Epithelial cell of proximal tubule (primary cell): ENCODE measurements around the gene TMEM140. TPM values are rescaled to one million over a fixed set of nuclear protein-coding genes. Genes with fewer than 3 reads are reported as not detected.

ENCODE experiments used
- DNase-seq: peaks from one replicate; pipeline ENCODE4 v3.0.0-alpha.2; 2011; ENCODE audit warnings: low read depth
- H3K4me3 ChIP-seq: 2 replicates; pipeline ENCODE4 v1.5.1; 2011; ENCODE audit warnings: low read depth, mild to moderate bottlenecking, low read length
- total RNA-seq: library from RNA; depleted of rRNA; stranded (reverse); fragments of >200 nt; gene quantifications from 2 replicates; pipeline ENCODE4 v1.2.3, GENCODE V29; 2015
- TF ChIP-seq, protein P1 (sequence below): conservative IDR thresholded peaks from 2 replicates; pipeline ENCODE4 v1.5.1; 2012; ENCODE audit warnings: low read depth, mild to moderate bottlenecking, low read length

Gene TMEM140
- 0.36 and 0.46 TPM in 2 replicates for total RNA-seq

DNA sequence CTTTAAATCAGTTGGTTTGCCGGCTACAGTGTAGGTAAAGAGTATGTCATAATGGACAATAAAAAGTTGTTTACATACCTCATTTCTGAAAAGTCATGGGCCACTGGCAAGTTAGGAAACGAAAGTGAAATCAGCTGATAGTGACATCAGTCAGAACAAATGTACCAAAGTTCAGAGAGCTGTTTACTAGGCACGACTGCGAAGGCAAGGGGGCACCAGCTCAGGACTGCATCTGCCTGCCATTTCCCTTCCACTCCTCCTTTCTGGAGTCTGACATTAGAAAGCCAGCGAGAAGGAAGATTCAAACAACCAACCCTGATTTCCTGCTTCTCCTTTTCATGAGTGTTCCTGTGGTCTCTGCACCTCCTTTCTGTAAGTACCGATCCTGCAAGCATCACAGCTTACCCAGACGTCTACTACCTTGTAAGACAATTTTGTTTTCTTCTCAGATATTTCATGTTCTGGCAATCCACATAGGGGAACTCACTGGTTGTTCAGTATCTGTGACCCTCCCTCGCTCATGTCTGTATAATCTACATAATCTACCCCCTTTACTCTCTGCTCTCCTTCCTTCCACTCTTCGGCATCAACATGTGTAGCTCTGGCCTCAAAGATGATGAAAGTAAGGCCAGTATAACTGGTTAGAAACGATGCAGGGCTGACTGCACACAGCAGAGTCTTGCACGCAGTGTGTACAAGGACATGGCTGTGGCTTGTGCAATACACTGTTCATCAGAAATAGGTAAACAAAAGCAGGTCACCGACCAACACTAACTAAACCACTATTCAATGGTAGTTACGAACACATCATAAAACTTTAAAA is at the start of gene TMEM140:
TMEM140 (plus strand) TSS at position 174 of the 823 bp plus-strand sequence. CDS start 16,370 bp downstream, outside the sequence.
- TF ChIP-seq, protein P1, sequence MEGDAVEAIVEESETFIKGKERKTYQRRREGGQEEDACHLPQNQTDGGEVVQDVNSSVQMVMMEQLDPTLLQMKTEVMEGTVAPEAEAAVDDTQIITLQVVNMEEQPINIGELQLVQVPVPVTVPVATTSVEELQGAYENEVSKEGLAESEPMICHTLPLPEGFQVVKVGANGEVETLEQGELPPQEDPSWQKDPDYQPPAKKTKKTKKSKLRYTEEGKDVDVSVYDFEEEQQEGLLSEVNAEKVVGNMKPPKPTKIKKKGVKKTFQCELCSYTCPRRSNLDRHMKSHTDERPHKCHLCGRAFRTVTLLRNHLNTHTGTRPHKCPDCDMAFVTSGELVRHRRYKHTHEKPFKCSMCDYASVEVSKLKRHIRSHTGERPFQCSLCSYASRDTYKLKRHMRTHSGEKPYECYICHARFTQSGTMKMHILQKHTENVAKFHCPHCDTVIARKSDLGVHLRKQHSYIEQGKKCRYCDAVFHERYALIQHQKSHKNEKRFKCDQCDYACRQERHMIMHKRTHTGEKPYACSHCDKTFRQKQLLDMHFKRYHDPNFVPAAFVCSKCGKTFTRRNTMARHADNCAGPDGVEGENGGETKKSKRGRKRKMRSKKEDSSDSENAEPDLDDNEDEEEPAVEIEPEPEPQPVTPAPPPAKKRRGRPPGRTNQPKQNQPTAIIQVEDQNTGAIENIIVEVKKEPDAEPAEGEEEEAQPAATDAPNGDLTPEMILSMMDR: no peak
- peak within 1 kb of the TSS; percentile 67 for H3K4me3 ChIP-seq
- DNase-seq: peak; percentile 79

DNA sequence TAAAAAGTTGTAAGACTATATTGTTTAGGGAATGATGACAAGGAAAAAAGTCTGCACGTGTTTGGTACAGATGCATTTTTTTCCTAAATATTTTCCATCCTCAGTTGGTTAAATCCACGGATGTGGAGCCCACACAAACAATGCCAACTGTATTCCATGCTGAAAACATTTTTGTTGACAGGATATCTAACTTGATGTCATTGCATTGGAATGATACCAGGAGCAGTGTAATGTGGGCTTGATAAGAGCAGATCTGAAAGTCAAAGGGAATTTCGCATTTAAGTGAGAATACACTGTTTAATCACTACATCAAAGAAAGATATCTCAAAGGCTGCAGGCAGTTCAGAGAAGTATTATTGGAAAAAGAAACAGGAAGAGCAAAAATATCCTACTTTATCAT is 49.5 kb upstream of the TMEM140 start:
- no peak for DNase-seq
- H3K4me3 ChIP-seq: no peak overlapping the region

DNA sequence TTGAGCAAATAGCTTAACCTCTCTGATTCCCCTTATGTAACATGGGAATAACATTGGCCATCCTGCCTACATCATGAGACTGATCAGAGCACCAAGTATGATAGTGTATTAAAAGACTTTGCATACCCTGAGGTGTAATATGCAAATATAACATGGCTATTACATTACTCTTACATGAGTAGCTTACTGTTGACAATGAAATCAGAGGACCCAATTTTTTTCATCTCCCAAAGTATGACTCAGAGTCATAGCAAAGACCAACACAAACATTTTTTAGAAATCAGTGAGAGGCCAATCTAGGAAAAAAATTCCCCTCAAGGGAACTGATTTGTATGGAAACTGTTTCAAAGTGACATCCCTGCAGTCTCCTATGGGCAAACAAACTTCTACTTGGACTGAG is 47.0 kb upstream of the TMEM140 start:
- no peak overlapping the region for H3K4me3 ChIP-seq
- TF ChIP-seq, protein P1: no peak
- no peak for DNase-seq

More for the DNA sequence above, 49.5 kb upstream of the TMEM140 start:
- TF ChIP-seq, protein P1: no peak

DNA sequence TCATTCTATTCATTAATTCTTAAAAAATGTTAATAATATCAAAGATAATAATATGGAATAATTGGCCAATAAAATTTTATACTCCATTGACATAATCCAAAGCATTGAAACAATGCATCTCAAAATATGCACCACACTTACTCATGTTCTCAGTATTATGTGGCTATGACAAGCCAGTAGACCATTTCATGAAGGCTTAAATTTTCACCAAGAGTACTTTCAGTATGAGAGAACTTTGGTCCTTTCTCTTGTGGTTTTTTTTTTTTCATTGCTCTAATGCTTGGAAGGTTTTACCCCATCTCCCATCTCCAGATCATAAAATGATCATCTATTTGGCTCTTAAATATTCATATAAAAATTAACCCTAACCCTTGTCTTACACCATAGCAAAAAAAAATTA is 45.5 kb upstream of the TMEM140 start:
- no peak overlapping the region for H3K4me3 ChIP-seq
- TF ChIP-seq, protein P1: no peak

DNA sequence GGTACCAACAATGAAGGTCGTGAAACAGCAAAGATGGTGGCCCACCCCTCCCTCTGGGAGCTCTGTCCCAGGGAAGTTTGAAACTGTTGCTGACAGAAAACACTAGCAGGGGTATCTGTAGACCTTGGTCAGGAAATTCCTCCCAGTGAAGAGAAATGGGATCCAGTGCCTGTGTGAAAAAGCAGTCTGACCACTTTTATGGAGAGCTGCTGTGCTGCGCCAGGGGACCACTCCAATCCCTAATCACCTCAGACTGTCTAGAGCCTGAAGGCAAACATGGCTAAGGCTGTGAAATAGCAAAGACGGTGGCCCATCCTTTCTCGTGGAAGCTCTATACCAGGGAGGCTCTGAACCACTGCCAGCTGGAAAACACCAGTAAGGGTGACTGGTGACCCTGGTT is 38.3 kb upstream of the TMEM140 start:
- TF ChIP-seq, protein P1: no peak
- H3K4me3 ChIP-seq: no peak overlapping the region
- no peak for DNase-seq

More for the DNA sequence above, 45.5 kb upstream of the TMEM140 start:
- no peak for DNase-seq

DNA sequence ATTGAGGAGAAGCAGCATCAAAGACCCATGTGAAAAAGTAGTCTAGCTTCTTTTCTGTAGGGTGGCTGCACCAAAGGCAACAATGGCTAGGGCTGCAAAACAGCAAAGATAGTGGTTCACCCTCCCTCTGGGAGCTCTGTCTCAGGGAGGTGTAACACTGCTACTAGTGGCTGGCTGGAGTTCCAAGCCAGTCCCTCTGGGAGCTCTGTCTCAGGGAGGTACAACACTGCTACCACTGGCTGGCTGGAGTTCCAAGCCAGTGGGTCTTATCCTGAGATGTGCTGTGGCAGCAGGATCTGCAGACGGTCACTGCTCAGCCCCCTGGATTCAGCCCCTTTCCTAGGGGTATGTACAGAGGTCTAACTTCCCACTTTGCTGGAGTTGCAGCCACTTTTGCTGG is 37.9 kb upstream of the TMEM140 start:
- no peak overlapping the region for H3K4me3 ChIP-seq
- DNase-seq: no peak
- TF ChIP-seq, protein P1: no peak

DNA sequence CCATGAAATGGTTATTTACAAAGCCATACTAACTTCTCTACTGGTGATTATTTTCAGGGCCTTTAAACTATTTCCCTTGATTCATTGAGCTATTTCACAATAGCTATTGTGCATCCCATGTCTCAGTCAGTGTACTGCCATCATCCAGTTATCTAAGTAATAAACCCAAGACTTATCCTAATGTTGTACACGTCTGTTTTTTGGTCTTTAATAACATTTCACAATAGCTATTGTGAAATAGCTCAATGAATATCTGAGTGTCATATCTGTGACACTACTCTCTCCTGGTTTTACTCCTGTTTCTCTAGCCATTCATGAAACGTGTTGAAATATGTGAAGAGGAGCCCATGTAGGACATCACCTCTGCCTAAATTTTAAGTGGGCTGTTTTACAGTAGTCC is 36.5 kb upstream of the TMEM140 start:
- TF ChIP-seq, protein P1: no peak
- no peak for DNase-seq

More for the DNA sequence above, 36.5 kb upstream of the TMEM140 start:
- no peak overlapping the region for H3K4me3 ChIP-seq
